GM21825 (cell line): ENCODE data around the gene FEZF1.

Experiments
- ATAC-seq: cut with Tn5 transposase; IDR thresholded peaks from one replicate; pipeline ENCODE4 v1.9.1; 2021; ENCODE audit warnings: mild to moderate bottlenecking, moderate library complexity; ENCODE audit not compliant: unreplicated experiment

The FEZF1 gene

GRCh38 chr7:122269241-122269640, 35.3 kb downstream of the FEZF1 start:
- no peak for ATAC-seq

GRCh38 chr7:122268101-122268500, 36.4 kb downstream of the FEZF1 start:
- ATAC-seq: no peak

- no peak for ATAC-seq
Measured at GRCh38 chr7:122262246-122262645, 42.3 kb downstream of the FEZF1 start.

GRCh38 chr7:122261442-122261841, 43.1 kb downstream of the FEZF1 start:
- ATAC-seq: no peak

- ATAC-seq: no peak
Measured at GRCh38 chr7:122261016-122261415, 43.5 kb downstream of the FEZF1 start.

GRCh38 chr7:122260336-122260735, 44.2 kb downstream of the FEZF1 start:
- no peak for ATAC-seq

GRCh38 chr7:122258971-122259370, 45.6 kb downstream of the FEZF1 start:
- ATAC-seq: no peak

- ATAC-seq: no peak
Measured at GRCh38 chr7:122257056-122257455, 47.5 kb downstream of the FEZF1 start.

- no peak for ATAC-seq
Measured at GRCh38 chr7:122256046-122256445, 48.5 kb downstream of the FEZF1 start.

- no peak for ATAC-seq
Measured at GRCh38 chr7:122255454-122255853, 49.1 kb downstream of the FEZF1 start.
